GM21825 (cell line): ENCODE data around the gene SPARC.

Experiments used
- ATAC-seq: cut with Tn5 transposase; IDR thresholded peaks from one replicate; pipeline ENCODE4 v1.9.1; 2021; ENCODE audit warnings: mild to moderate bottlenecking, moderate library complexity; ENCODE audit not compliant: unreplicated experiment

The SPARC gene

GRCh38 chr5:151679421-151680155 is 7.1 kb downstream of the SPARC start:
- no peak for ATAC-seq

- ATAC-seq = no peak
These were observed 8.0 kb downstream of the SPARC start for GRCh38 chr5:151678713-151679112.

DNA sequence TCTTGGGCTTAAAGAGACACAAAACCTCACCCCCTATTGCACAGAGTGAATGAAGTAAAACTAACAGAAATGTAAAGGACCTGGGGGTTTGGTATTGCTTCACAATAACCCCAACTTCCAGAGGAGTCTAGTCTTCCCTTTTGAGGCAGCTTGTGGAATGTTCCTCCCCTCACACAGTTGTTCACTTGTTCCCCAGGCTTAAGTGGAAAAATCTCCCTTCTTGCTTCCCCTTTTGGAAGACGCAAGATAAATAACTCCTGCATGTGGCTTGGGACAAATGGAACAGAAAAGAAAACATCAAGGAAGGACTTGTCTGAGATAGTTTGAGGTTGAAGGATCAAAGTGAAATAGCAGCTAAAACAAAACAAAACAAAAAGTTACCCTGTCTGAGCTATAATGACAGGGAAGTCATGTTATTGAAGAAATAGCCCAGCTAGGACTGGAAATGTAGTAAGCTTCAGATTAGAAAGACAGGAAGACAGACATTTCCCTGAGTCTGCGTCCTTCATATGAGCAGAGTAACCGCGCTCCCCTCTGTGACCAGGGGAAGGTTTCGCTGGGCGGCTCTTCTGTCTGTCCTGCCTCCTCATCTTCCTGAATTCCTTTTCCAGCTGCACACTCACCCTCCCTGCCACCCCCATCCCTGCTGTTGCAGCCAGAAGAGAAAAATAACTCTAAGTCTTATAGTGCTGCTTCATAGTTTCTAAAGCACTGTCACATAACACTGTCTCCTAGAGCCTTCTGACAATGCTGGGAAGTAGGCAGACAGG is 8.8 kb downstream of the SPARC start:
- ATAC-seq = no peak

- ATAC-seq = no peak
These were observed 10.0 kb downstream of the SPARC start for GRCh38 chr5:151676719-151677118.

DNA sequence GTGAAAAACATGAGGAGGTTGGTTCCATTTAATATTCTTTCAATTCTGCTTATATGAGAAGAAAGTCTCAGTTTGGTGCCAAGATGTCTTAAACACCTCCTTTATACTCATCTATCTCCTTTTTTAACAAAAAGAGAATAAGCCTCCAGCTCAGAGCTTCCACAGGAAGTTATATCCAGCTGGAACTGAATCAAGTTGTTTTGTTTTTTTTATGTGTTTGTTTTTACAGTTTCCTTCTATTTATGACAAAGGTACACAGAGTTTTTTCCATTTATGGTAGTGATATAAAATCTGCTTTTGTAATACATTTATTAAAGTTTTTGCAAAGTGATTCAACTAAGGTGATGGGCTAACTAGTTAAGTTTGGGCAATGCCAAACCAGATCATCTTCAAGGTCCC is 10.4 kb downstream of the SPARC start:
- no peak for ATAC-seq

DNA sequence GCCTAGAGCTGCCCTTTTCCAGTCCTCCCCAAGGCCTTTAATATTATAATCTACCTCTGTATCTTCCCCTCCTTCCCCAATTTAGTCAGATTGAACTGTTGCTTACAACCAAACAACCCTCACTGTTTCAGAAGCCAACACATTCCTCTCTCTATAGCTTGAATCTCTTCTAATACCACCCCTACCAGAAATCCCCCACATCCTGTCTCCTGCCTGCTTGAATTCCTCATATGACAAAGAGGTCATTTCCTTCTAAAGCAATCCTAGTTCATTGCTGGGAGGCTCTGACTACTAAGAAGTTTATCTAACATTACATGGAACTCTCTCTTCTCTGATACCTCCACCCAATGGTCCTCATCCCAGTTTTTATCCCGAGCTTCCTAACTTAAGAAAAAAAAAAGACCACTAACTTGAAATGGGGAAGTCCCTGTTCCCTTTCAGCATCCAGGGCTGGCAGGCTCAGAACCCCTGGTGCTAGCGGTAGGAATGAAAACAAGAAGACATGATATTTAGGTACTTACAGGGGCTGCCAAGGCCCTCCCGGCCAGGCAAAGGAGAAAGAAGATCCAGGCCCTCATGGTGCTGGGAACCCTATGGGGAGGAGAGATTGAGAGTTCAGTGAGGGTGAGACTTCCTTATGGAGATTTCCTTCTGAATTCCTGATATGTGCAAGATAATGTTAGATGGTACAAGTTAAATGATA is 11.0 kb downstream of the SPARC start:
- peak; percentile 67 for ATAC-seq

- no peak for ATAC-seq
These were observed 11.8 kb downstream of the SPARC start for GRCh38 chr5:151674626-151675610.

- no peak for ATAC-seq
These were observed 13.3 kb downstream of the SPARC start for GRCh38 chr5:151673421-151673820.

GRCh38 chr5:151672516-151672915 is 14.2 kb downstream of the SPARC start:
- no peak for ATAC-seq

- no peak for ATAC-seq
These were observed 14.8 kb downstream of the SPARC start for GRCh38 chr5:151671950-151672349.

DNA sequence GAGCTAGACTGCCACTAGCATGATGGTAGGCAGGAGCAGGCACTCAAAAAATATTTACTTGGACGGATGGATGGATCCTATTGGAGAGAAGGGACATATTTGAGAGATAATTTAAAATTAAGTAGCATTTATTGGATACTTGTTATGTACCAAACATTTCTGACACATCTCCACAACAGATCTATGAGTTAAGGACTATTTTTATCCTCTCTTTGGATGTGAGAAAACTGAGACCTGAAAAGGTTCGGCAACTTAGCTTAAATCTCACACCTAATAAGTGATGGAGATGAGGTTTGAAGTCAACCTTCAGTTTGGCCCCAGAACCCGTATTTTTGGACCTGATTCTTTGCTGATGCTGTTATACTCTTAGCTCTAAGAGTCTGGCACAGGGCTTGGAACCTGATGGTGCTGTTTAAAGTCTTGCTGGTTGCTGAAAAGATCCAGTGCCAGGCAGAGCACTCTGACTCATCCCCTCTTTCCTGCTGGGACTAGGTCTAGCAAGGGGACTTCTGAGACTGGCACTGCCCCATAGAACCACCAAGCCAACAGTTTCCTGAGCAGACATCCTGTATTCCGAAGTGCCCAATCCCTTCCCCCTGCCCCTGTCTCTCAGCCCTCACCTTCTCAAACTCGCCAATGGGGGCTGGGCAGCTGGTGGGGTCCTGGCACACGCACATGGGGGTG is 15.6 kb downstream of the SPARC start:
- ATAC-seq = no peak

GRCh38 chr5:151670083-151670686 is 16.5 kb downstream of the SPARC start:
- no peak for ATAC-seq

- no peak for ATAC-seq
These were observed 19.6 kb downstream of the SPARC start for GRCh38 chr5:151667083-151667482.

DNA sequence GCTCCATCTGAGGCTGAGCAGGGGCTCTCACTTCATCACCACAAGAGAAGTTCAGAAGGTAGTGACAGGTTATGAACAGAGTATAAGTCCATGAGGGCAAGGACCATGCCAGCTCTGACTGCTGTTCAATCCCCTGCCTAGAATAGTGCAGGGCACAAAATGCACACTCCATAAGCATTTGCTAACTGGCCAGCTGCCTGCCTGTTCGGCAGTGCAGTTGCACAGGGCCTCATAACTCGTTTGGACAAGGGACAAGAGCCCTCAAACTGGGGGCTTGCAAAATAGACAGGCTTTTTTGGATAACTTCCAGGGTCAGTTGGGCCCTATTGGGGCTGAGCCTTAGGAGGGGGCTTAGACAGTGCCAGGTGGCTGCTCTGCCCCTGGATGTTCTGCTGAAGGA is 21.1 kb downstream of the SPARC start:
- ATAC-seq = no peak

DNA sequence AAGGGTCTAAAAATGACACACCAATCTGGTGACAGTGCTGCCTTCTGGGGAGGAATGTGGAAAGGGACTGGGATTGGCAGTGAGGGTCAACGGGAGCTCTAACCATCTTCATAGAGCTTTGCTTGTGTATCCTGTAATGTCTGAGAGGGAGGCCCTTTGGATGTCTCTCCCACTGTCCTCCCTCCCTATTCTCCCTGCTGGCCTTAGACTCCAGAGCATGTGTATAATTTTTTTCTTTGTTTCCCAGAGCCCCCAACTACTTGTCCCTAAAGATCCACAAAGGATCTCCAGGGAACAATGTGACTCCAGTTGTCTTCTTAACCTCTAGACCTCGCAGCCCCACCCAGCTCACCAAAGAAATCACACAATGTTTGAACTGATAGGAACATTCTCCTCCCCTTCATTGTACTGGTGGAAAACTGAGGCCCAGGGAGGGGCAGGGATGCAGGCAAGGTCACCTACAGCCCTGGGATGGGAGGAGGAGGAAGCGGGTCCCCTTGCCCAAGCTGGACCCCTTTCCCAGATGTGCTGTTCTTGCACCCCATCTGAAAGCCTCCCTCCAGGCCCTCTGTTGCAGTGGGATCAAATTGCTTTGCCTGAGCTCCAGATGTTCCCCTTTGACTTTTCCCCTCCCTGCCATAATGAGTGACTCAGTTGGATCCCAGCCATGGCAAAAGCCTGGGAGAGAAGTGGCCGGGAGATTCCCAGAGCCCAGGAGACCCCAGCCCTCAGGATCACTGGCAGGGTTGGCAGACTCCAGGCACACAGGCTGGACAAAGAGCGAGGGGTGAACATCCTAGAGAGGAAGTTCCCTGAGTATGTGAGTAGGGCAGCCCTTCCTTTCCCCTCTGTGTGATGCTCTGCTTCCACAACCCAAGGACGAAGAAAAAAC is 21.8 kb downstream of the SPARC start:
- ATAC-seq = no peak

DNA sequence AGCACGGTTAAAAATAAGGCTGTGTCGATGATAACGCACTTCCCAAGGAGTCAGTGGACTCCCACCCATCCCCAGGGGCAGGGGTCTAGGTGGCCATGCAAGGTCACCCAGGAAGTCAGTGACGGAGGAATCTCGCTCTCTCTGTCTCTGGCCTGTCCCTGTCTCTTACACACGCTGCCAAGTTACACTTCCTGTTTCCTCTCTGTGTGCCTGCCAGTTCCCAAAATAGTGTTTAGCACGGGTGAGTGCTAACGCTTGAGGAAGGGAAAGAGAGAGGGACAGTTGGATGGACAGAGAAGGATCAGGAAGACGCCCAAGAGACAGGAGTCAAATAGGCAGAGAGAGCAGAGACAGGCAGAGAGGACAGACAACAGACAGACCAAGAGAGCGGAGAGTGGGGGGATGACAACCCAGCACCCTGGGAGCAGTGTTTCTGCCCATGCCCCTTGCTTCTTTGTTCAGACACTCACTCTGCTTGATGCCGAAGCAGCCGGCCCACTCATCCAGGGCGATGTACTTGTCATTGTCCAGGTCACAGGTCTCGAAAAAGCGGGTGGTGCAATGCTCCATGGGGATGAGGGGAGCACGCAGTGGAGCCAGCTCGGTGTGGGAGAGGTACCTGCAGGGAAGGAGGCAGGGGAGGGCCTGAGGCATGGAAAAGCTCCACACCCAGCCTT is 23.0 kb downstream of the SPARC start:
- no peak for ATAC-seq

DNA sequence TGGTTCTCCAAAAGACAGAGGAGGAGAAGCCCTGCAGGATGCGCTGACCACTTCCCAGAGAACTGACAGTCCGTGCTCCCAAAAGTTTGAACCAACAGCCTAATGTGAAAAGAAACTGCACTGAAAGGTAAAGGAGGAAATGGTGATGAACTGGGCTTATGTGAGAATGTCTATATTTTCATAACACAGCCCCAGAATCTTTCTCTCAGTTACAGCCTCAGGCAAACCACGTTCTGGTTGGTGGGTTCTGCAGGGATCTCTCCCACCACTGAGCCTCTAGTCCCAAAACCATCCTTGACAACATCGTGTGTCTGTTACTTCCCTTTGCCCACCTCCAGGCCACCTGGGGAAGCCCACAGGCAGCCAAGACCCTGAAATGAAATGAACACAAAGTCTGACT is 23.9 kb downstream of the SPARC start:
- peak; percentile 46 for ATAC-seq
